GM23248 (cell line): ENCODE measurements around the gene GRIA3. TPM values are rescaled to one million over a fixed set of nuclear protein-coding genes. Genes with fewer than 3 reads are reported as not detected.

Source experiments
- DNase-seq: peaks from one replicate; pipeline ENCODE4 v3.0.0-alpha.2; 2015
- H2AFZ ChIP-seq: fragments of 200-600 bp; sonication (generic); 2 replicates; pipeline ENCODE4 v1.6.1; 2016; ENCODE audit warnings: antibody characterized with exemption
- H3F3A ChIP-seq: fragments of 200-600 bp; sonication (generic); 2 replicates; pipeline ENCODE4 v1.6.1; 2016; ENCODE audit warnings: mild to moderate bottlenecking, antibody characterized with exemption, mixed run types; ENCODE audit not compliant: insufficient read depth
- H3K27ac ChIP-seq: fragments of 200-600 bp; sonication (generic); 2 replicates; pipeline ENCODE4 v1.5.1; 2016; ENCODE audit warnings: mild to moderate bottlenecking
- H3K27me3 ChIP-seq: fragments of 200-600 bp; sonication (generic); replicated peaks from 2 replicates; pipeline ENCODE4 v1.6.1; 2016; ENCODE audit warnings: mild to moderate bottlenecking; ENCODE audit not compliant: insufficient read depth
- H3K36me3 ChIP-seq: fragments of 200-600 bp; sonication (generic); 2 replicates; pipeline ENCODE4 v1.6.1; 2016; ENCODE audit warnings: low read depth, mild to moderate bottlenecking
- H3K4me1 ChIP-seq: fragments of 200-600 bp; sonication (generic); 2 replicates; pipeline ENCODE4 v1.6.1; 2016; ENCODE audit warnings: mild to moderate bottlenecking; ENCODE audit not compliant: insufficient read depth
- H3K4me2 ChIP-seq: fragments of 200-600 bp; sonication (generic); one replicate; pipeline ENCODE4 v1.6.1; 2016; ENCODE audit warnings: mild to moderate bottlenecking; ENCODE audit not compliant: unreplicated experiment
- H3K4me3 ChIP-seq: fragments of 200-600 bp; sonication (generic); 2 replicates; pipeline ENCODE4 v1.5.1; 2016; ENCODE audit warnings: mild to moderate bottlenecking
- H3K79me2 ChIP-seq: fragments of 200-600 bp; sonication (generic); 2 replicates; pipeline ENCODE4 v1.6.1; 2016; ENCODE audit warnings: mild to moderate bottlenecking; ENCODE audit not compliant: insufficient read depth
- H3K9ac ChIP-seq: fragments of 200-600 bp; sonication (generic); 2 replicates; pipeline ENCODE4 v1.6.1; 2016; ENCODE audit warnings: mild to moderate bottlenecking
- H3K9me2 ChIP-seq: fragments of 200-600 bp; sonication (generic); 2 replicates; pipeline ENCODE4 v1.6.1; 2016; ENCODE audit warnings: mixed run types, mild to moderate bottlenecking, moderate library complexity; ENCODE audit not compliant: insufficient read depth
- H3K9me3 ChIP-seq: fragments of 200-600 bp; sonication (generic); one replicate; pipeline ENCODE4 v1.6.1; 2017; ENCODE audit warnings: low read depth
- H4K20me1 ChIP-seq: fragments of 200-600 bp; sonication (generic); 2 replicates; pipeline ENCODE4 v1.6.0; 2016; ENCODE audit not compliant: insufficient read depth
- EZH2 ChIP-seq: fragments of 200-600 bp; sonication (generic); IDR thresholded peaks from 2 replicates; pipeline ENCODE4 v1.6.1; 2018; ENCODE audit warnings: antibody characterized with exemption, mild to moderate bottlenecking; ENCODE audit not compliant: insufficient read depth, poor library complexity, severe bottlenecking
- EZH2phosphoT487 ChIP-seq: fragments of 200-600 bp; sonication (generic); IDR thresholded peaks from 2 replicates; pipeline ENCODE4 v1.6.1; 2018; ENCODE audit warnings: antibody characterized with exemption, moderate library complexity, mild to moderate bottlenecking, low read depth; ENCODE audit not compliant: insufficient read depth
- WGBS, 2 experiments: methylation state at CpG; one replicate each; pipeline ENCODE4 v1.1.6; 2015 to 2017; ENCODE audit warnings: low lambda C conversion rate in 2 of 2, low coverage in 1 of 2; ENCODE audit errors: missing lambda C conversion rate in 2 of 2; 5-methylcytosine and 5-hydroxymethylcytosine counted together
- in situ Hi-C: fragments of 300-500 bp; cut with MboI; formaldehyde crosslinking; loops from 2 replicates; pipeline ENCODE4 v1.15.0; 2020
- polyA plus RNA-seq: library from polyadenylated mRNA; unstranded; fragments of >200 nt; fragmentation: Nextera tagmentation; extraction: Ambion mirVana; gene quantifications from 2 replicates; pipeline ENCODE4 v1.2.1, GENCODE V29; 2016
- total RNA-seq: library from RNA; depleted of rRNA; stranded (reverse); fragments of >200 nt; shearing (Covaris generic); gene quantifications from 2 replicates; pipeline ENCODE4 v1.2.3, GENCODE V29; 2014

The GRIA3 gene
- total and polyA plus RNA-seq, 2 experiments from 2014 or later = 36.0 to 52.4 TPM

DNA sequence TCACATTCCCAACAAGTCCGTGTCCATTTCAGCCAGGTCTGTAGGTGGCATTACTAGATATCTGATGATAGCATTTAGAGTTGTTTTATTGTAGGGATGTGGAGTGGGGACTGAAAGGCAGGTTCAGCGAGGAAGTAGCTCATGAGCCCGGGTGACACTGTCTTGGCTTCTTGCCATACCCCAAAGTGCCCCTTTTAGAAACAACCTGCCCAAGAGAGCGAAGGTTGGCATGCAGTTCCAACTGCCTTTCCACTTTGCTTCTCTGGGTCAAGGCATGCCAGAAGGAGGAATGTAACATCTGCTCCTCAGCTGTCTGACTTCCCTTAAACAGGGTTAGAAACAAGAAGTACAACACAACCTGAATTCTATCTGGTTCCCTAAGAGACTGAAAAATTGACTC is 9.0 kb downstream of the GRIA3 start:
- Histone ChIP-seq H2AFZ (no peak overlapping the region), H3K9ac (no peak overlapping the region), H3F3A (peaks cover 12% of the 10 kb centered on the region; the same call in 1 of the 2 replicates), H4K20me1 (no peaks in the 10 kb centered on the region), H3K4me2 (no peak overlapping the region), H3K4me3 (no peak overlapping the region), H3K27ac (no peak overlapping the region), H3K4me1 (peaks cover 7% of the 10 kb centered on the region), H3K27me3 (no peaks in the 10 kb centered on the region), H3K9me2 (no peaks in the 10 kb centered on the region), H3K9me3 (no peaks in the 10 kb centered on the region), H3K79me2 (peaks cover 94% of the 10 kb centered on the region), H3K36me3 (0 out of 2 replicates have a peak, but pooled peaks cover 3% of the 10 kb centered on the region)
- DNase-seq = no peak
- WGBS, 2 experiments = 75 to 80% methylated on average over 4 of the region's 4 CpGs
- no peak for TF ChIP-seq EZH2phosphoT487
- no peak for TF ChIP-seq EZH2
- in situ Hi-C loops = no loop called here

DNA sequence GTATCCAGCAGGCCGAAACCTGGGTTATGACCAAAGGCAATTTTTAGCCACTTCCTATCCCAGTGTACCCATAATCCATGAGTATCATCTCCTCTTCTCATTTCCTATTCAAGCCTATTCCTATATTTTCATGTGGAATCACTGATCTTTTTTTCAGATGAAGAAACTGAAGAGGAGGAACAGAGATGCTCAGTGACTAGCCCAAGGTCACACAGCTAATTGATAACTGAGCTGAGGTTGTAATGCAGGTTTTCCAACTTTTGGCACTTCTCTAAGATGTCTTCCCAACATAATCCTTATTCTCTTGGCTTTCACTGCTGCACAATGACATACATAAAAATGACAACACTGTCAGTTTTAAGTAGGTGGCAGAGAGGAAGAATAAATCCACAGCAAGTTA is 15.3 kb downstream of the GRIA3 start:
- Histone ChIP-seq H3F3A (no peaks in the 10 kb centered on the region), H3K27ac (no peak overlapping the region), H3K27me3 (no peaks in the 10 kb centered on the region), H3K4me2 (no peak overlapping the region), H3K79me2 (peaks cover 73% of the 10 kb centered on the region), H2AFZ (no peak overlapping the region), H3K9me3 (no peaks in the 10 kb centered on the region), H3K4me3 (no peak overlapping the region), H3K4me1 (no peaks in the 10 kb centered on the region), H3K9ac (no peak overlapping the region), H3K36me3 (no peaks in the 10 kb centered on the region), H4K20me1 (no peaks in the 10 kb centered on the region), H3K9me2 (no peaks in the 10 kb centered on the region)
- in situ Hi-C loops = no loop called here
- no peak for TF ChIP-seq EZH2phosphoT487
- no peak for TF ChIP-seq EZH2
- DNase-seq = no peak
- WGBS, 2 experiments = 100% methylated on average over 1 of the region's 1 CpG

DNA sequence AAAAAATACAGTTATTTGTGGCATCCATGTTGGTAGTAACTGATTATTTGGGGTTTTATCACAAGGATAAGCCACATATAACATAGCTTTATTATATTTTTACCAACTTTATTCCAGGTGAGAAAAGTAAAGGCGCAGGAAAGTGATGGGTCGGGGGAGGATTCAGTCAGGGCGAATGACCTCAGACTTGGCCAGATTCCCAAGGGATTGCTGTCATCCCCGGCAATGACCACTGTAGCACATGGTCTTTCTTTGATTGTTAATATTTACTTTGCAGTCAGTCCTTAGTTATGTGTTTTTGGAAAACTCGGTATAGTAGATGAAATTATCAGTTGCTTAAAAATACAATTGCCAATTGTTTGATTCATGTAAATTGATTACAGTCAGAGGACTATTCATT is 17.6 kb downstream of the GRIA3 start:
- TF ChIP-seq EZH2phosphoT487 = no peak
- TF ChIP-seq EZH2 = no peak
- no peaks in the 10 kb centered on the region for H3K27me3 ChIP-seq

DNA sequence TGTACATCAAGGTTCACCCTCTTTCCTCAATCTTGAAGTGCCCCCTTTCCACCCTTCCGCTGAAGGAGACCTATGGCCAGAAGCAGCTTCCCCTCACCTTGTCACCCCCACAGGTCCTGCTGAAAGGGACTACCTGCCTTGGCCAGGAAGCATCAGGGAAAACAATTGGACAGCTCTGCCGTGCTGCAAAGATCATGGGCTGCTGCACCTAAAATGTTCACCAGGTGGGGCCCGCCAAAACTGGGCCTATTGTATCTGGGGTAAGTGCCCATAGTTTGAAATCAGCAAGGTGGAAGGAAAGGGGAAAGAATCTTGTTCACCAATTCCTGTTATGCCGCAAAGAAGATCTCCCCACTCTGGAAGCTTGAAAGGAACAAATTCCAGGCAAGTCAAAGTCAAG is 18.4 kb downstream of the GRIA3 start:
- Histone ChIP-seq H3K9me2 (no peaks in the 10 kb centered on the region), H3K9me3 (no peaks in the 10 kb centered on the region), H3K4me1 (no peaks in the 10 kb centered on the region), H3F3A (no peaks in the 10 kb centered on the region), H3K79me2 (peaks cover 71% of the 10 kb centered on the region), H3K27ac (no peak overlapping the region), H4K20me1 (no peaks in the 10 kb centered on the region), H2AFZ (no peak overlapping the region), H3K9ac (no peak overlapping the region), H3K4me3 (no peak overlapping the region), H3K4me2 (no peak overlapping the region), H3K27me3 (no peaks in the 10 kb centered on the region), H3K36me3 (no peaks in the 10 kb centered on the region; the same call in 1 of the 2 replicates)
- TF ChIP-seq EZH2 (no peak), EZH2phosphoT487 (no peak)
- WGBS, 2 experiments = 74 to 80% methylated on average over 3 to 4 of the region's 4 CpGs
- in situ Hi-C loops = no loop called here
- no peak for DNase-seq

More for the DNA sequence above, 17.6 kb downstream of the GRIA3 start:
- Histone ChIP-seq H2AFZ (no peak overlapping the region), H3F3A (no peaks in the 10 kb centered on the region), H4K20me1 (no peaks in the 10 kb centered on the region), H3K9me3 (no peaks in the 10 kb centered on the region), H3K79me2 (peaks cover 68% of the 10 kb centered on the region), H3K9ac (no peak overlapping the region), H3K36me3 (no peaks in the 10 kb centered on the region; the same call in 1 of the 2 replicates), H3K4me1 (no peaks in the 10 kb centered on the region), H3K9me2 (no peaks in the 10 kb centered on the region), H3K4me2 (no peak overlapping the region), H3K4me3 (no peak overlapping the region), H3K27ac (no peak overlapping the region)
- in situ Hi-C loops = no loop called here
- DNase-seq = no peak
- 86 to 94% methylated on average over 5 of the region's 5 CpGs for WGBS, 2 experiments

DNA sequence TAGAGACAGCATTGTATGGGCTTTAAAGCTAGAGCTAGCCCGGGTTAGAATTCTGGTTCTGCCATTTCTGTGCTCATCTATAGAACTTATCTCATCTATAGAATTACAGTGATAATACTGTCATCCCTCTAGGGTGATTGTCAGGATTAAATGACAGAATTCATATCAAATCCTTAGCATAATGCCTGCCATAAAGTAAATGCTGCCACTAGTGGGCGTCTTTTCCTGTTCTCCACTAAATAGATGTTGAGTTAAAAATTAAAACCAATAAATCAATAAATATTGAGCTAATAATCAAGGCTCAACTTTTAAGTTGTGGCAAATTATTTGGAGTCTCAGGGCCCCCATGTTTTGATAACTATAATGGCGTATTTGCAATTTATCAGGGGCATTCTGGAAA is 19.7 kb downstream of the GRIA3 start:
- in situ Hi-C loops = no loop called here

More for the DNA sequence above, 19.7 kb downstream of the GRIA3 start:
- WGBS, 2 experiments = 92% methylated on average over 3 of the region's 3 CpGs
- no peak overlapping the region for H3K9ac ChIP-seq
- no peaks in the 10 kb centered on the region for H3K9me3 ChIP-seq
- no peaks in the 10 kb centered on the region for H3K27me3 ChIP-seq
- no peak overlapping the region for H3K27ac ChIP-seq
- 0 out of 2 replicates have a peak, but pooled peaks cover 4% of the 10 kb centered on the region for H3K4me1 ChIP-seq
- TF ChIP-seq EZH2 (no peak), EZH2phosphoT487 (no peak)
- no peak for DNase-seq
- H4K20me1 ChIP-seq = no peaks in the 10 kb centered on the region
- no peaks in the 10 kb centered on the region; the same call in 1 of the 2 replicates for H3K36me3 ChIP-seq
- no peak overlapping the region for H2AFZ ChIP-seq
- H3K79me2 ChIP-seq = peaks cover 70% of the 10 kb centered on the region
- H3K4me2 ChIP-seq = no peak overlapping the region
- no peaks in the 10 kb centered on the region for H3F3A ChIP-seq
- H3K4me3 ChIP-seq = no peak overlapping the region
- no peaks in the 10 kb centered on the region for H3K9me2 ChIP-seq
